Endodermal cell (in vitro differentiated cells): ENCODE results near the gene PARVA. TPM values are rescaled to one million over a fixed set of nuclear protein-coding genes. Genes with fewer than 3 reads are reported as not detected.

ENCODE experiments used
- DNase-seq: peaks from one replicate; pipeline ENCODE4 v3.0.0-alpha.2; 2017
- H3K27ac ChIP-seq: 2 replicates; pipeline ENCODE4 v1.5.1; 2013; ENCODE audit warnings: mild to moderate bottlenecking, low read depth, low read length, moderate library complexity
- H3K27me3 ChIP-seq: 2 replicates; pipeline ENCODE4 v1.6.1; 2013; ENCODE audit warnings: mild to moderate bottlenecking, low read length, moderate library complexity; ENCODE audit not compliant: insufficient read depth, control insufficient read depth, poor library complexity, severe bottlenecking
- H3K36me3 ChIP-seq: 2 replicates; pipeline ENCODE4 v1.7.0; 2013; ENCODE audit warnings: mild to moderate bottlenecking, low read length, moderate library complexity; ENCODE audit not compliant: control insufficient read depth, insufficient read depth
- H3K4me1 ChIP-seq: one replicate; pipeline ENCODE4 v1.7.0; 2013; ENCODE audit warnings: low read length; ENCODE audit not compliant: control insufficient read depth, insufficient read depth
- H3K4me3 ChIP-seq: 2 replicates; pipeline ENCODE4 v1.5.1; 2013; ENCODE audit warnings: mild to moderate bottlenecking, low read length, moderate library complexity
- H3K9ac ChIP-seq: 2 replicates; pipeline ENCODE4 v1.6.1; 2013; ENCODE audit warnings: mild to moderate bottlenecking, low read length, moderate library complexity; ENCODE audit not compliant: poor library complexity, severe bottlenecking; ENCODE audit errors: extremely low read depth
- H3K9me3 ChIP-seq: 2 replicates; pipeline ENCODE4 v1.6.1; 2013; ENCODE audit warnings: mild to moderate bottlenecking, low read length, moderate library complexity; ENCODE audit not compliant: control insufficient read depth
- H3K27ac Mint-ChIP-seq: 2 replicates; pipeline ENCODE4 v1.8.0; 2020; ENCODE audit warnings: mixed read lengths
- H3K27me3 Mint-ChIP-seq: 2 replicates; pipeline ENCODE4 v1.8.0; 2021; ENCODE audit warnings: mild to moderate bottlenecking, mixed read lengths; ENCODE audit not compliant: insufficient read depth
- H3K36me3 Mint-ChIP-seq: 2 replicates; pipeline ENCODE4 v1.8.0; 2020; ENCODE audit warnings: low read depth, mixed read lengths
- H3K4me1 Mint-ChIP-seq: 2 replicates; pipeline ENCODE4 v1.8.0; 2020; ENCODE audit warnings: mixed read lengths
- H3K4me3 Mint-ChIP-seq: 2 replicates; pipeline ENCODE4 v1.8.0; 2020; ENCODE audit warnings: mild to moderate bottlenecking, moderate library complexity, mixed read lengths
- H3K9me3 Mint-ChIP-seq: 2 replicates; pipeline ENCODE4 v1.8.0; 2020; ENCODE audit warnings: mild to moderate bottlenecking, mixed read lengths
- CTCF ChIP-seq: fragments of 200-600 bp; sonication (generic); conservative IDR thresholded peaks from 2 replicates; pipeline ENCODE4 v1.5.0; 2021; ENCODE audit warnings: antibody characterized with exemption, mild to moderate bottlenecking
- WGBS, 2 experiments: methylation state at CpG; one replicate each; pipeline versions ENCODE4 v1.1.5 to v1.1.7; 2013; ENCODE audit warnings: missing lambda C conversion rate in 2 of 2, mixed read lengths in 1 of 2; ENCODE audit not compliant: insufficient coverage in 1 of 2, insufficient read length in 1 of 2; 5-methylcytosine and 5-hydroxymethylcytosine counted together
- total RNA-seq, 2 donors: library from RNA; stranded (reverse); fragmentation: NEBNext Ultra II Directional in 1 of 2; extraction: Animal tissue kit (Norgen Biotek cat#: 25700) in 1 of 2; gene quantifications; 2 replicates in 1 of 2; 3 replicates in 1 of 2; pipeline ENCODE4 v1.2.1, GENCODE V29; 2021

The PARVA gene
- total RNA-seq, 2 donors from 2014 or later = 27.3 to 37.3 TPM

DNA sequence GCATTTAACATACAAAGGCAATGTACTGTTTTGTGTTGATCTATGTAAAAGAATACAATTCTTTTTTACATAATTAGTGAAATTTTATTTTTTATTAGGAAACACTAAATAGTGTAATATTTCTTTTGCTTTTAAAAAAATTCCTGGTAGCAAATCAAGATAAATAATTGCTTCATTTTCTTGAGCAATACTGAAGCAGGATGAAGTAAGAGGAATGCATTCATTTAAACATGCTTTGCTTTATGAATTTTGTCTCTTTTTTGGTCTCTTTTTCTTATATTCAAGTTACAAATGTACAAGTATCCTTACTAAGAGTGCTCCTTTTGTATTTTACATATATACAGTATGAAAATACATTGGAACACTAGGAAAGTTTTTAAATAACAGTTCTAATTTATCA lies 152.4 kb downstream of the PARVA start:
- no peaks in the 10 kb centered on the region for H3K9me3 Mint-ChIP-seq

GRCh38 chr11:12531020-12531419 lies 153.6 kb downstream of the PARVA start:
- TF ChIP-seq CTCF = no peak
- no peaks in the 10 kb centered on the region for H3K9me3 Mint-ChIP-seq
- H3K4me3 Mint-ChIP-seq = no peak overlapping the region
- H3K4me1 Mint-ChIP-seq = no peaks in the 10 kb centered on the region
- H3K27me3 Mint-ChIP-seq = peaks cover 4% of the 10 kb centered on the region
- no peak overlapping the region for H3K27ac Mint-ChIP-seq
- 93% methylated on average over 4 to 5 of the region's 5 CpGs for WGBS, 2 experiments
- Histone ChIP-seq H3K4me3 (no peak overlapping the region), H3K9ac (no peak overlapping the region), H3K27ac (no peak overlapping the region), H3K27me3 (peaks cover 5% of the 10 kb centered on the region), H3K9me3 (no peaks in the 10 kb centered on the region), H3K4me1 (no peaks in the 10 kb centered on the region), H3K36me3 (peaks cover 8% of the 10 kb centered on the region)
- no peak for DNase-seq
- peaks cover 9% of the 10 kb centered on the region for H3K36me3 Mint-ChIP-seq

More for the DNA sequence above, 152.4 kb downstream of the PARVA start:
- H3K4me1 ChIP-seq = no peaks in the 10 kb centered on the region
- H3K27ac Mint-ChIP-seq = no peak overlapping the region
- H3K4me3 Mint-ChIP-seq = no peak overlapping the region
- H3K27ac ChIP-seq = no peak overlapping the region
- H3K36me3 Mint-ChIP-seq = peaks cover 9% of the 10 kb centered on the region
- peaks cover 10% of the 10 kb centered on the region for H3K36me3 ChIP-seq
- H3K4me3 ChIP-seq = no peak overlapping the region
- no peak for TF ChIP-seq CTCF
- H3K27me3 Mint-ChIP-seq = no peaks in the 10 kb centered on the region
- no peak for DNase-seq
- no peaks in the 10 kb centered on the region for H3K27me3 ChIP-seq
- no peak overlapping the region for H3K9ac ChIP-seq
- no peaks in the 10 kb centered on the region for H3K9me3 ChIP-seq
- no peaks in the 10 kb centered on the region for H3K4me1 Mint-ChIP-seq

GRCh38 chr11:12531681-12532080 lies 154.3 kb downstream of the PARVA start:
- Histone ChIP-seq H3K4me1 (no peaks in the 10 kb centered on the region), H3K9ac (no peak overlapping the region), H3K4me3 (no peak overlapping the region), H3K27ac (no peak overlapping the region), H3K27me3 (peaks cover 6% of the 10 kb centered on the region), H3K9me3 (no peaks in the 10 kb centered on the region), H3K36me3 (peaks cover 8% of the 10 kb centered on the region)
- Mint-ChIP-seq H3K4me3 (no peak overlapping the region), H3K9me3 (no peaks in the 10 kb centered on the region), H3K4me1 (no peaks in the 10 kb centered on the region), H3K27ac (no peak overlapping the region), H3K27me3 (peaks cover 10% of the 10 kb centered on the region), H3K36me3 (peaks cover 9% of the 10 kb centered on the region)
- WGBS, 2 experiments = 87 to 91% methylated on average over 3 of the region's 3 CpGs
- TF ChIP-seq CTCF = no peak
- no peak for DNase-seq
